GM12875 (cell line): ENCODE data around the gene MBLAC2.

Source experiments
- H3K4me3 ChIP-seq: one replicate; pipeline ENCODE4 v1.5.1; 2011; ENCODE audit warnings: low read depth, low read length, control low read depth
- TF ChIP-seq, protein P1 (sequence below): IDR thresholded peaks from 2 replicates; pipeline ENCODE4 v1.5.1; 2011; ENCODE audit warnings: low read depth, mild to moderate bottlenecking, control low read depth, inconsistent platforms, low read length, moderate library complexity, borderline replicate concordance; ENCODE audit not compliant: insufficient read depth

Gene MBLAC2

GRCh38 chr5:90472783-90473395, 1.7 kb downstream of the MBLAC2 start:
- TF ChIP-seq, protein P1, sequence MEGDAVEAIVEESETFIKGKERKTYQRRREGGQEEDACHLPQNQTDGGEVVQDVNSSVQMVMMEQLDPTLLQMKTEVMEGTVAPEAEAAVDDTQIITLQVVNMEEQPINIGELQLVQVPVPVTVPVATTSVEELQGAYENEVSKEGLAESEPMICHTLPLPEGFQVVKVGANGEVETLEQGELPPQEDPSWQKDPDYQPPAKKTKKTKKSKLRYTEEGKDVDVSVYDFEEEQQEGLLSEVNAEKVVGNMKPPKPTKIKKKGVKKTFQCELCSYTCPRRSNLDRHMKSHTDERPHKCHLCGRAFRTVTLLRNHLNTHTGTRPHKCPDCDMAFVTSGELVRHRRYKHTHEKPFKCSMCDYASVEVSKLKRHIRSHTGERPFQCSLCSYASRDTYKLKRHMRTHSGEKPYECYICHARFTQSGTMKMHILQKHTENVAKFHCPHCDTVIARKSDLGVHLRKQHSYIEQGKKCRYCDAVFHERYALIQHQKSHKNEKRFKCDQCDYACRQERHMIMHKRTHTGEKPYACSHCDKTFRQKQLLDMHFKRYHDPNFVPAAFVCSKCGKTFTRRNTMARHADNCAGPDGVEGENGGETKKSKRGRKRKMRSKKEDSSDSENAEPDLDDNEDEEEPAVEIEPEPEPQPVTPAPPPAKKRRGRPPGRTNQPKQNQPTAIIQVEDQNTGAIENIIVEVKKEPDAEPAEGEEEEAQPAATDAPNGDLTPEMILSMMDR = no peak
- peak overlapping the region; percentile 82 for H3K4me3 ChIP-seq

DNA sequence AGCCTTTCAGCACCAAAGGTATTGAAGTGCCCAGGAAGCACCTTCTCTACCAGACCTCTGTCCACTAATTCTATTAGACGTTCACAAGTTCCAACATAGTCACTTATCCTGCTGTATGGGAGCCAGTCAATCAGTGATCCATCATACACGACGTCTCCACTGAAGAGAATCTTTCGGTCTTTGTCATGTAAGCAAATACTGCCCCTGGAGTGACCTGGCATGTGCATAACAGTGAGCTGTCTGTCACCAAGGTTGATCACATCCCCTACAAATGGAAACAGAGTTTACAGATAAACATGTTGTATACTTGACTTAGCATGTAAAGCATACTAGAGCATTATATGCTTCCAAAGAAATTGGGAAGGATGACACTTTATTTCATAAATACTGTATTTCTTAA, 13.3 kb downstream of the MBLAC2 start:
- TF ChIP-seq, protein P1 = no peak
- no peak overlapping the region for H3K4me3 ChIP-seq

- no peak overlapping the region for H3K4me3 ChIP-seq
- TF ChIP-seq, protein P1 = no peak
These were observed 27.6 kb downstream of the MBLAC2 start for GRCh38 chr5:90446961-90447360.

DNA sequence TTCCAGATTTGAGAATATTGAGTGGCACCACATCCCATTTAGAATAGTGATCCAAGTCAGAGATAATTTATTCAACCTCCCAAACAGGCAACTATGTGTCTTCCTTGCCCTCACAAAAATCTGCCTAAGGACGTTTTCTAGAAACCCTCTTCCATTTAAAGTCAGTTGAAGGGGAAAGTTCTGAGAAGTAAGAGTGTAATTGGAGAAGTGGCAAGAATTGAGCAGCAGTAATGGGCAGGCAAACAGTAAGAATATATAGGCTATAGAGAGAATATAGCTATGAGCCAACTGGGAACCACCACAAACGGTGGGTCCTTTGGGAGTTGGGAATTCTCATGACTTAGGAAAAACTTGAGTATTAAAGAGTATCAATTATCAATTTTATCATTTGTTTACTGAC, 33.9 kb downstream of the MBLAC2 start:
- TF ChIP-seq, protein P1 = no peak

GRCh38 chr5:90438100-90438499, 36.5 kb downstream of the MBLAC2 start:
- TF ChIP-seq, protein P1 = no peak
- no peak overlapping the region for H3K4me3 ChIP-seq

More for the DNA sequence above, 33.9 kb downstream of the MBLAC2 start:
- H3K4me3 ChIP-seq = no peak overlapping the region

DNA sequence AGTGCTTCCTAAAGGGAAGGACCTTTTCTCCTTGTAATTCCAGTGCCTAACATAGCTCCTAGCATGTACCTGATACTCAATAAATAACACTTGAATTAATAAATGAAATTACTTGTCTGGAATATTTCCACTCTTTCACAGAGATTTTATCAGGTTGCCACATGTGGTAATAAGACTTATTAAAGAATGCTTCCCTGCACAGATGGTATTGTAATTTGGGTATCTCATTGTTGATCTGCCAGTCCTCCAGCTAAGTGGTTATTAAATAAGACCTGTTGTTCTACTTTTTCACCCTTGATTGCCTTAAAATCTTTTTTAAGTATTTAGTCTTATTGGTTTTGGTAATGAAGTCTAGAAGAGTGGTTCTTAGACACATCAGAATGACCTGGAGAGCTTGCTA, 36.9 kb downstream of the MBLAC2 start:
- H3K4me3 ChIP-seq = no peak overlapping the region
- TF ChIP-seq, protein P1 = no peak

GRCh38 chr5:90434116-90434714, 40.4 kb downstream of the MBLAC2 start:
- TF ChIP-seq, protein P1 = peak; percentile 60; the same call in 1 of the 2 replicates
- no peak overlapping the region for H3K4me3 ChIP-seq
